H1 (cell line): ENCODE results near the gene UPB1. TPM values are rescaled to one million over a fixed set of nuclear protein-coding genes. Genes with fewer than 3 reads are reported as not detected.

ENCODE experiments used
- CTCF ChIA-PET: fragments of 300-600 bp; sonication (Branson Sonifier 250); formaldehyde crosslinking; loops from one replicate; lab custom pipeline; 2021; ENCODE audit not compliant: partially characterized antibody; lab: Charles Lee
- POLR2A ChIA-PET: fragments of 300-600 bp; sonication (Branson Sonifier 250); formaldehyde crosslinking; loops from one replicate; lab custom pipeline; 2021; ENCODE audit warnings: inconsistent platforms; ENCODE audit not compliant: partially characterized antibody; lab: Charles Lee
- DNase-seq, 2 experiments: peaks; one replicate each; pipeline versions ENCODE4 v3.0.0 to v3.0.0-alpha.2; 2010 to 2022; ENCODE audit warnings: low spot score in 2 of 2, low read depth in 1 of 2, mixed read lengths in 1 of 2
- FAIRE-seq: peaks from 2 replicates; lab custom pipeline; 2011; peaks lifted over from hg19 to GRCh38; lab: Jason Lieb, UNC
- H2AFZ ChIP-seq: 2 replicates; pipeline ENCODE4 v1.8.1; 2012; ENCODE audit warnings: low read length, inconsistent platforms
- H2AK5ac ChIP-seq: 2 replicates; pipeline ENCODE4 v1.6.1; 2013; ENCODE audit warnings: low read depth, low read length
- H2BK120ac ChIP-seq: replicated peaks from 2 replicates; pipeline ENCODE3; 2013; ENCODE audit warnings: low read depth, low read length, inconsistent platforms
- H2BK12ac ChIP-seq: 2 replicates; pipeline ENCODE4 v1.6.1; 2013; ENCODE audit warnings: low read depth, low read length
- H2BK15ac ChIP-seq: 2 replicates; pipeline ENCODE4 v1.6.1; 2013; ENCODE audit warnings: low read length
- H2BK20ac ChIP-seq: 2 replicates; pipeline ENCODE4 v1.6.1; 2013; ENCODE audit warnings: low read length
- H2BK5ac ChIP-seq: 2 replicates; pipeline ENCODE4 v1.6.1; 2013; ENCODE audit warnings: low read depth, low read length
- H3K14ac ChIP-seq: 2 replicates; pipeline ENCODE4 v1.6.1; 2013; ENCODE audit warnings: inconsistent platforms; ENCODE audit not compliant: insufficient read length
- H3K18ac ChIP-seq: 2 replicates; pipeline ENCODE4 v1.6.1; 2013; ENCODE audit warnings: low read length; ENCODE audit errors: extremely low read depth
- H3K23ac ChIP-seq: 2 replicates; pipeline ENCODE4 v1.6.1; 2013; ENCODE audit warnings: inconsistent platforms; ENCODE audit not compliant: insufficient read length
- H3K23me2 ChIP-seq: 2 replicates; pipeline ENCODE4 v1.6.1; 2013; ENCODE audit warnings: low read depth, low read length
- H3K27ac ChIP-seq: 2 replicates; pipeline ENCODE4 v1.6.1; 2011; ENCODE audit warnings: low read depth, low read length, inconsistent platforms
- H3K27me3 ChIP-seq, 4 experiments: replicated peaks in 1 of 4; 1 replicate in 1 of 4; 2 replicates in 3 of 4; pipeline versions ENCODE4 v1.6.1 to v1.8.1; 2011 to 2013; ENCODE audit warnings: low read length in 3 of 4, mild to moderate bottlenecking in 3 of 4, inconsistent platforms in 2 of 4, mixed read lengths in 2 of 4, moderate library complexity in 1 of 4; ENCODE audit not compliant: control insufficient read depth in 3 of 4, insufficient read depth in 3 of 4; ENCODE audit errors: extremely low read depth in 1 of 4
- H3K36me3 ChIP-seq, 4 experiments: 2 replicates each; pipeline versions ENCODE4 v1.6.1 to v1.8.1; 2011 to 2013; ENCODE audit warnings: mild to moderate bottlenecking in 4 of 4, low read length in 3 of 4, moderate library complexity in 2 of 4, control low read depth in 1 of 4, inconsistent platforms in 1 of 4; ENCODE audit not compliant: insufficient read depth in 4 of 4, control insufficient read depth in 2 of 4
- H3K4ac ChIP-seq: replicated peaks from 2 replicates; pipeline ENCODE3; 2013; ENCODE audit warnings: low read length, low read depth, mixed read lengths, inconsistent platforms; ENCODE audit not compliant: insufficient read length
- H3K4me1 ChIP-seq, 4 experiments: replicated peaks in 1 of 4; 1 replicate in 1 of 4; 2 replicates in 3 of 4; pipeline versions ENCODE4 v1.6.1 to v1.8.1; 2011 to 2013; ENCODE audit warnings: low read length in 3 of 4, inconsistent platforms in 2 of 4, mixed read lengths in 1 of 4; ENCODE audit not compliant: insufficient read depth in 4 of 4, control insufficient read depth in 3 of 4
- H3K4me2 ChIP-seq, 2 experiments: 2 replicates each; pipeline versions ENCODE4 v1.6.1 to v1.8.1; 2011 to 2013; ENCODE audit warnings: low read depth in 2 of 2, low read length in 2 of 2, control low read depth in 1 of 2, inconsistent platforms in 1 of 2, mild to moderate bottlenecking in 1 of 2; ENCODE audit not compliant: insufficient read depth in 1 of 2
- H3K4me3 ChIP-seq, 4 experiments: fragments of 200-600, 300-600 bp in 1 of 4; sonication (generic), shearing (Covaris generic), sonication (Bioruptor Twin) in 1 of 4; 2 replicates each; pipeline versions ENCODE4 v1.5.1 to v1.8.1; 2011 to 2016; ENCODE audit warnings: low read length in 4 of 4, low read depth in 3 of 4, control low read depth in 2 of 4, inconsistent platforms in 2 of 4, mild to moderate bottlenecking in 2 of 4, mixed read lengths in 1 of 4, moderate library complexity in 1 of 4; ENCODE audit not compliant: insufficient read depth in 2 of 4; ENCODE audit errors: extremely low read depth in 1 of 4
- H3K56ac ChIP-seq: replicated peaks from 2 replicates; pipeline ENCODE3; 2013; ENCODE audit warnings: low read depth, mild to moderate bottlenecking, mixed read lengths, low read length, inconsistent platforms; ENCODE audit not compliant: insufficient read length
- H3K79me1 ChIP-seq: 2 replicates; pipeline ENCODE4 v1.6.1; 2013; ENCODE audit warnings: low read depth, low read length, control low read depth
- H3K79me2 ChIP-seq, 2 experiments: 2 replicates each; pipeline versions ENCODE4 v1.6.1 to v1.8.1; 2012 to 2013; ENCODE audit warnings: low read length in 2 of 2, mild to moderate bottlenecking in 2 of 2, inconsistent platforms in 1 of 2; ENCODE audit not compliant: insufficient read depth in 2 of 2, control insufficient read depth in 1 of 2
- H3K9ac ChIP-seq, 4 experiments: replicated peaks in 1 of 4; 1 replicate in 1 of 4; 2 replicates in 3 of 4; pipeline versions ENCODE4 v1.6.1 to v1.8.1; 2011 to 2013; ENCODE audit warnings: low read depth in 3 of 4, low read length in 3 of 4, control low read depth in 2 of 4, mild to moderate bottlenecking in 2 of 4, moderate library complexity in 2 of 4, inconsistent platforms in 1 of 4; ENCODE audit errors: extremely low read depth in 1 of 4
- H3K9me3 ChIP-seq, 2 experiments: 2 replicates each; pipeline versions ENCODE4 v1.6.1 to v1.8.1; 2012 to 2013; ENCODE audit warnings: mild to moderate bottlenecking in 2 of 2, moderate library complexity in 2 of 2, control low read depth in 1 of 2, inconsistent platforms in 1 of 2, low read depth in 1 of 2, low read length in 1 of 2, mixed read lengths in 1 of 2; ENCODE audit not compliant: insufficient read depth in 2 of 2
- H4K20me1 ChIP-seq, 2 experiments: replicated peaks in 1 of 2; 2 replicates each; pipeline versions ENCODE3 to v1.8.1; 2011 to 2013; ENCODE audit warnings: inconsistent platforms in 2 of 2, low read length in 2 of 2, mild to moderate bottlenecking in 1 of 2; ENCODE audit not compliant: insufficient read depth in 2 of 2, control insufficient read depth in 1 of 2
- H4K5ac ChIP-seq: 2 replicates; pipeline ENCODE4 v1.6.1; 2013; ENCODE audit warnings: low read length, low read depth, mixed read lengths, inconsistent platforms; ENCODE audit not compliant: insufficient read length
- H4K8ac ChIP-seq: 2 replicates; pipeline ENCODE4 v1.8.0; 2013; ENCODE audit warnings: mild to moderate bottlenecking, moderate library complexity, low read length, inconsistent platforms; ENCODE audit not compliant: insufficient read depth; ENCODE audit errors: extremely low read depth
- H4K91ac ChIP-seq: replicated peaks from 2 replicates; pipeline ENCODE3; 2013; ENCODE audit warnings: low read length, mixed read lengths, inconsistent platforms; ENCODE audit not compliant: insufficient read length
- BACH1 ChIP-seq: IDR thresholded peaks from 2 replicates; pipeline ENCODE4 v1.6.1; 2012; ENCODE audit warnings: low read length, improper control_type of control experiment
- HDAC2 ChIP-seq, 2 experiments: fragments of 300-600 bp in 1 of 2; sonication (generic) in 1 of 2; IDR thresholded peaks; 2 replicates each; pipeline ENCODE4 v1.6.1; 2011 to 2012; ENCODE audit warnings: low read depth in 2 of 2, low read length in 2 of 2, mild to moderate bottlenecking in 2 of 2, moderate library complexity in 2 of 2, borderline replicate concordance in 1 of 2, inconsistent platforms in 1 of 2
- JUN ChIP-seq: IDR thresholded peaks from 2 replicates; pipeline ENCODE4 v1.6.1; 2011; ENCODE audit warnings: low read depth, mild to moderate bottlenecking, improper control_type of control experiment, low read length
- JUND ChIP-seq: IDR thresholded peaks from 2 replicates; pipeline ENCODE4 v1.6.1; 2011; ENCODE audit warnings: mild to moderate bottlenecking, improper control_type of control experiment, low read length
- RAD21 ChIP-seq, 2 experiments: IDR thresholded peaks in 1 of 2; conservative IDR thresholded peaks in 1 of 2; 2 replicates each; pipeline ENCODE4 v1.6.1; 2011; ENCODE audit warnings: low read depth in 2 of 2, low read length in 2 of 2, improper control_type of control experiment in 1 of 2, inconsistent platforms in 1 of 2, mild to moderate bottlenecking in 1 of 2, moderate library complexity in 1 of 2
- SIN3A ChIP-seq, 2 experiments: IDR thresholded peaks in 1 of 2; conservative IDR thresholded peaks in 1 of 2; 2 replicates each; pipeline ENCODE4 v1.6.1; 2011 to 2012; ENCODE audit warnings: low read length in 2 of 2, improper control_type of control experiment in 1 of 2, low read depth in 1 of 2, mild to moderate bottlenecking in 1 of 2
- SP1 ChIP-seq: IDR thresholded peaks from 2 replicates; pipeline ENCODE4 v1.6.1; 2011; ENCODE audit warnings: low read depth, low read length
- WGBS, 2 experiments: shearing (Covaris generic) in 1 of 2; methylation state at CpG; one replicate each; pipeline versions ENCODE4 v1.1.6 to v1.1.7; 2013 to 2015; ENCODE audit warnings: low lambda C conversion rate in 2 of 2, mixed read lengths in 2 of 2, inconsistent platforms in 1 of 2, low coverage in 1 of 2, missing lambda C conversion rate in 1 of 2; ENCODE audit not compliant: insufficient replicate concordance in 2 of 2, insufficient coverage in 1 of 2, insufficient read length in 1 of 2; ENCODE audit errors: extremely low coverage in 1 of 2, missing lambda C conversion rate in 1 of 2; 5-methylcytosine and 5-hydroxymethylcytosine counted together
- polyA plus RNA-seq, 7 experiments: library from polyadenylated mRNA; depleted of rRNA in 3 of 7; stranded (reverse) in 5 of 7; unstranded in 2 of 7; fragments of >200 nt in 5 of 7; fragments of 200-250 nt in 2 of 7; gene quantifications; 1 replicate in 5 of 7; 2 replicates in 1 of 7; 4 replicates in 1 of 7; pipeline versions ENCODE4 v1.2.1 to v1.2.3, GENCODE V29; 2011 to 2013; ENCODE audit warnings: missing spikeins in 2 of 7, mixed read lengths in 2 of 7
- total RNA-seq: library from RNA; stranded (reverse); fragmentation: NEBNext Ultra II Directional; extraction: Animal tissue kit (Norgen Biotek cat#: 25700); gene quantifications from 2 replicates; pipeline ENCODE4 v1.2.1, GENCODE V29; 2021

The UPB1 gene
- total and polyA plus RNA-seq, 2 of the 8 experiments (the other 6 are each of a cell fraction or from before 2014, with no cell fraction given) = 0.09 TPM; not detected in 1

DNA sequence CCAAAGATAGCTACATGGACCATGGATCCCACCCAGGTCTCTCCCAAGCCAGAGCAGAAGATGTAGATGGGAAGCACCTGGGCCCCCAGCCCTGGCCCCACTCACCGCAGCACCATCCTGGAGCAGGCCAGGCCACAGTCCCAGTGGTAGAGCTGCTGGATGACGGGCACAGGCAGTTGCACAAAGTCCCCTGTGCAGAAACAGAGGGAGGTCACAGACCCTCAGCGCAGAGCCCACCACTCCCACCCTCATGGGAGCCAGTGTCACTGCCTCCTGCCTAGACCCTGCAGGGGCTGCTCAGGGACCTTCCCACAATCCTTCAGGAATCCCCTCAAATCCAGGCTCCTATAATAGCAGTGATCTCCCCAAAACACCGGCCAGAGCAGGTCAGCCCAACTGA is 53.7 kb downstream of the UPB1 start:
- POLR2A ChIA-PET = interaction anchor here (1.4 kb wide), 1 partner anchor 11 kb away, joined by 4 read pairs; no protein-coding TSS in a partner anchor
- H4K20me1 ChIP-seq = peaks cover 5 to 20% of the 10 kb centered on the region in 2 experiments
- 92% methylated on average over 4 of the region's 4 CpGs; no CpG with 5 or more reads in 1 of the 2 experiments for WGBS, 2 experiments
- TF ChIP-seq HDAC2 (IDR thresholded peaks at IDR 0.05; ENCODE audit: borderline replicate concordance in 1 of 2, low read depth in 2 of 2, low read length in 2 of 2) (no peak), RAD21 (IDR thresholded peaks at IDR 0.05 in 1 of 2, conservative IDR thresholded peaks at IDR 0.05 in 1 of 2; ENCODE audit: low read depth in 2 of 2, low read length in 2 of 2) (no peak), BACH1 (no peak), SP1 (no peak), JUND (no peak), JUN (no peak), SIN3A (conservative IDR thresholded peaks at IDR 0.05 in 1 of 2, IDR thresholded peaks at IDR 0.05 in 1 of 2; ENCODE audit: low read depth in 1 of 2, low read length in 2 of 2) (no peak)

More for the DNA sequence above, 53.7 kb downstream of the UPB1 start:
- H3K18ac ChIP-seq = no peak overlapping the region
- DNase-seq (no peak), FAIRE-seq (no peak)
- no peak overlapping the region for H3K27ac ChIP-seq
- no peak overlapping the region for H4K91ac ChIP-seq
- H3K23me2 ChIP-seq = no peaks in the 10 kb centered on the region
- no peak overlapping the region for H3K4me2 ChIP-seq
- no peak overlapping the region for H2AFZ ChIP-seq
- no peaks in the 10 kb centered on the region for H3K9me3 ChIP-seq
- H2BK5ac ChIP-seq = no peak overlapping the region
- peaks cover 17 to 25% (median 19%) of the 10 kb centered on the region in 4 experiments; a peak in 7 of 8 replicates for H3K36me3 ChIP-seq
- H2BK15ac ChIP-seq = no peak overlapping the region
- H3K14ac ChIP-seq = no peak overlapping the region
- H3K9ac ChIP-seq = no peak overlapping the region
- peaks cover 12% of the 10 kb centered on the region for H3K79me1 ChIP-seq
- H3K4me3 ChIP-seq = no peak overlapping the region
- no peaks in the 10 kb centered on the region for H3K27me3 ChIP-seq
- no peak overlapping the region for H2BK20ac ChIP-seq
- H3K56ac ChIP-seq = no peak overlapping the region
- peak overlapping the region; percentile 72; the same call in 1 of the 2 replicates for H4K8ac ChIP-seq
- no peak overlapping the region for H2BK120ac ChIP-seq
- H3K4me1 ChIP-seq = peaks cover 0 to 5% (median 1%) of the 10 kb centered on the region in 4 experiments; a peak in 5 of 7 replicates
- H2BK12ac ChIP-seq = no peak overlapping the region
- CTCF ChIA-PET = interaction anchor here (1.6 to 2.7 kb wide), 2 partner anchors 22 to 46 kb away, joined by 4 to 8 read pairs; no protein-coding TSS in a partner anchor
- H4K5ac ChIP-seq = no peak overlapping the region
- H3K4ac ChIP-seq = no peak overlapping the region
- no peak overlapping the region for H3K23ac ChIP-seq
- no peak overlapping the region for H2AK5ac ChIP-seq
- H3K79me2 ChIP-seq = peaks cover 3 to 40% of the 10 kb centered on the region in 2 experiments
